CD8-positive, alpha-beta memory T cell (primary cell): ENCODE measurements around the gene MAML2. TPM values are rescaled to one million over a fixed set of nuclear protein-coding genes. Genes with fewer than 3 reads are reported as not detected.

Experiments
- CTCF ChIA-PET: fragments of 350-600 bp; sonication (Branson Sonifier 250); formaldehyde crosslinking; loops from one replicate; lab custom pipeline; 2021; ENCODE audit warnings: antibody characterized with exemption; lab: Charles Lee
- POLR2A ChIA-PET: fragments of 350-600 bp; sonication (Branson Sonifier 250); formaldehyde crosslinking; loops from one replicate; lab custom pipeline; 2021; ENCODE audit warnings: antibody characterized with exemption; lab: Charles Lee
- DNase-seq, 5 donors: peaks; one replicate each; pipeline versions ENCODE4 v3.0.0 to v3.0.0-alpha.2; 2020 to 2022; ENCODE audit warnings: mixed read lengths in 1 of 5
- H3K27ac ChIP-seq: one replicate; pipeline ENCODE4 v1.7.0; 2013; ENCODE audit warnings: low read depth, mild to moderate bottlenecking, low read length, moderate library complexity
- H3K27me3 ChIP-seq: 2 replicates; pipeline ENCODE4 v1.7.0; 2013; ENCODE audit warnings: low read length, mild to moderate bottlenecking; ENCODE audit not compliant: insufficient read depth, poor library complexity, severe bottlenecking
- H3K36me3 ChIP-seq: 2 replicates; pipeline ENCODE4 v1.7.0; 2013; ENCODE audit warnings: mild to moderate bottlenecking, low read length, moderate library complexity; ENCODE audit not compliant: insufficient read depth
- H3K4me1 ChIP-seq: 2 replicates; pipeline ENCODE4 v1.7.0; 2013; ENCODE audit warnings: mild to moderate bottlenecking, low read length, moderate library complexity; ENCODE audit not compliant: insufficient read depth
- H3K4me3 ChIP-seq: 2 replicates; pipeline ENCODE4 v1.7.0; 2013; ENCODE audit warnings: mild to moderate bottlenecking, low read length
- H3K9me3 ChIP-seq: 2 replicates; pipeline ENCODE4 v1.7.0; 2013; ENCODE audit warnings: mild to moderate bottlenecking, low read length
- H3K27ac Mint-ChIP-seq, 8 donors: one replicate each; pipeline ENCODE4 v1.8.0; 2020 to 2021; ENCODE audit warnings: mixed read lengths in 8 of 8, mild to moderate bottlenecking in 6 of 8, inconsistent platforms in 3 of 8, moderate library complexity in 3 of 8
- H3K27me3 Mint-ChIP-seq, 2 donors: one replicate each; pipeline ENCODE4 v1.8.0; 2020 to 2021; ENCODE audit warnings: mixed read lengths in 2 of 2, mild to moderate bottlenecking in 1 of 2, moderate library complexity in 1 of 2
- H3K36me3 Mint-ChIP-seq, 3 donors: one replicate each; pipeline ENCODE4 v1.8.0; 2020 to 2021; ENCODE audit warnings: mixed read lengths in 3 of 3, inconsistent platforms in 1 of 3, mild to moderate bottlenecking in 1 of 3
- H3K4me1 Mint-ChIP-seq, 3 donors: one replicate each; pipeline ENCODE4 v1.8.0; 2020 to 2021; ENCODE audit warnings: mixed read lengths in 3 of 3, inconsistent platforms in 1 of 3, mild to moderate bottlenecking in 1 of 3
- H3K4me3 Mint-ChIP-seq, 7 donors: one replicate each; pipeline ENCODE4 v1.8.0; 2020 to 2021; ENCODE audit warnings: mixed read lengths in 7 of 7, mild to moderate bottlenecking in 6 of 7, moderate library complexity in 4 of 7, inconsistent platforms in 2 of 7
- H3K9me3 Mint-ChIP-seq, 5 donors: one replicate each; pipeline ENCODE4 v1.8.0; 2020 to 2022; ENCODE audit warnings: mixed read lengths in 5 of 5, mild to moderate bottlenecking in 3 of 5, moderate library complexity in 2 of 5, inconsistent platforms in 1 of 5
- polyA plus RNA-seq: library from polyadenylated mRNA; unstranded; fragments of 300-500 nt; fragmentation: Illumina TruSeq; gene quantifications from one replicate; pipeline ENCODE4 v1.2.3, GENCODE V29; 2021
- total RNA-seq, 2 experiments: library from RNA; stranded (reverse); gene quantifications; one replicate each; pipeline ENCODE4 v1.2.3, GENCODE V29; 2021

Gene MAML2
- total and polyA plus RNA-seq, 3 experiments from 2014 or later = 11.1 to 15.9 (median 15.6) TPM

DNA sequence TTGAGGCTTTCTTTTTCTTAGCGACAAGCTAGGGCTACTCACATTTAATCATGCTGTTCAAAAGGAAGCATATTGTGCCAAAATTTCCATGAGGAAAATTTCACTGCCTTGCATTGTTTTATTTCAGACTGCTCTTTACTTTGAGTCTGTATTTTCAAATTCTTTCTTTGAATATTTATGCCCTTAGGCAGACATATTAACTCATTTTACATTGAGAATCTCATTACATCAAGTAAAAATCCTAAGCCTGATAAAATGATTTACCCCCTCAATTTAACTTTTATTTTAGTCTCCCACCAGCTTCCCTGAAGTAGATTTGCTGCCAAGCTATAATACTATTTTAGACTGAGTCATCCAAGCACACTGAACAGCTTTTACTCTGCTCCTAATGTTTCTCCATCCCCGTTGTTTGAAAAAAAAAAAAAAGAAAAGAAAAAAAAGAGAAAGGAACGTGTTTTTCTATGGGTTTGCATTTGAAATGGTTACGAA lies 229.8 kb downstream of the MAML2 start:
- H3K36me3 Mint-ChIP-seq = peaks cover 0 to 24% (median 5%) of the 10 kb centered on the region in 3 donors
- no peak overlapping the region for H3K27ac ChIP-seq

DNA sequence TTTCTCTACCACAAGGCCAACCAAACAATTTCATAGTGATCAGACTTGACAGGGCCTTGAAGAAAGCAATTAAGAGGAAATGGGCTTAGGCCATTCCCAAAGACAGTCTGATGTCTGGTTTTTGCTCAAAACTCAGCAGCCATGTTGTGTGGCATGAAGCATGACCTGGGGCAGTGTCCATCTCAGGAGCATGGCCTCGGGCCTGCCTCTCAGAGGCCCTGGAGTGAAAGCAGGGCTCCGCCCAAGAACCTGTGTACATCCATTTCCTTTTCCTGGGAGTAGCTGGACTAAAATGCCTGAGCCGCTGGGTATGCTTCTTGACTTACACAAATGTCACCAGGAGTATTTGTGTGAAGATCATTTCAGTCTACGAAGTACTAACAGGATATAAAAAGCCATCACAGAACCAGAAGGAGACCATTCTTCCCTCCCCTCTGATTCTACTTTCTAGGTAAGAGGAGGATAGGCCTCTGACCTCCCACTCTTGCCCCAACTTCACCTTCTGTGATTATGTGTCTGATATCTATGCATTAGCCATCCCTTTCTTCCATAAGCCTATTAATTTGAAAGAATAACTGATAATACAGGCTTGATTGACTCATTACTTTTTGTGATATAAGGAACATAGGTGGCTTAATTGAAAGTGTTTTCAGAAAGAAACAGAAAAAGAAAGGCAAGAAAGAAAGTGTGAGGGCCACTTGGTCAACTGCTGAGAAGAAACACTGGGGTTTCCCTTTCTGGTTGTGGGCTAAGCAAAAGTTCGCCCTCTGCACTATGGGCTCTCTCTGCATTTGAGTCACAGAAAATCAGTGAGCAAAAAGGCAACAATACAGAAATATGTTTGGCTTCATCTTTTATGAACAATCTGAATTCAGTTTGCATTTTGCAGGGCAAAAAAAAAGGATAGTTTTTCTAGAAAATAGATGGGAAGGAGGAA lies 230.5 kb downstream of the MAML2 start:
- peaks cover 0 to 22% (median 5%) of the 10 kb centered on the region in 3 donors for H3K36me3 Mint-ChIP-seq
- peaks cover 8% of the 10 kb centered on the region for H3K4me1 ChIP-seq
- no peaks in the 10 kb centered on the region for H3K27me3 Mint-ChIP-seq
- peak overlapping the region in 4 of 8 donors; percentile 5 to 81 (median 30) for H3K27ac Mint-ChIP-seq
- no peaks in the 10 kb centered on the region for H3K36me3 ChIP-seq
- H3K4me3 ChIP-seq = no peak overlapping the region
- H3K4me1 Mint-ChIP-seq = peaks cover 17 to 49% (median 44%) of the 10 kb centered on the region in 3 donors
- no peak overlapping the region for H3K4me3 Mint-ChIP-seq
- H3K27me3 ChIP-seq = no peaks in the 10 kb centered on the region
- DNase-seq = no peak
- POLR2A ChIA-PET = interaction anchor here (0.7 to 1.2 kb wide), 2 partner anchors 228 to 239 kb away, joined by 3 to 5 read pairs; no protein-coding TSS in a partner anchor
- CTCF ChIA-PET = no interaction called here
- no peaks in the 10 kb centered on the region for H3K9me3 ChIP-seq
- H3K9me3 Mint-ChIP-seq = no peaks in the 10 kb centered on the region
- no peak overlapping the region for H3K27ac ChIP-seq

More for the DNA sequence above, 229.8 kb downstream of the MAML2 start:
- DNase-seq = no peak
- Mint-ChIP-seq H3K4me3 (no peak overlapping the region), H3K27ac (peak overlapping the region in 3 of 8 donors; percentile 11 to 18 (median 16)), H3K4me1 (peaks cover 17 to 52% (median 44%) of the 10 kb centered on the region in 3 donors), H3K9me3 (no peaks in the 10 kb centered on the region), H3K27me3 (no peaks in the 10 kb centered on the region)
- POLR2A ChIA-PET = interaction anchor here (0.7 kb wide), 1 partner anchor 238 kb away, joined by 5 read pairs; no protein-coding TSS in a partner anchor
- CTCF ChIA-PET = no interaction called here
- Histone ChIP-seq H3K27me3 (no peaks in the 10 kb centered on the region), H3K4me3 (no peak overlapping the region), H3K4me1 (peaks cover 7% of the 10 kb centered on the region), H3K36me3 (no peaks in the 10 kb centered on the region), H3K9me3 (no peaks in the 10 kb centered on the region)

DNA sequence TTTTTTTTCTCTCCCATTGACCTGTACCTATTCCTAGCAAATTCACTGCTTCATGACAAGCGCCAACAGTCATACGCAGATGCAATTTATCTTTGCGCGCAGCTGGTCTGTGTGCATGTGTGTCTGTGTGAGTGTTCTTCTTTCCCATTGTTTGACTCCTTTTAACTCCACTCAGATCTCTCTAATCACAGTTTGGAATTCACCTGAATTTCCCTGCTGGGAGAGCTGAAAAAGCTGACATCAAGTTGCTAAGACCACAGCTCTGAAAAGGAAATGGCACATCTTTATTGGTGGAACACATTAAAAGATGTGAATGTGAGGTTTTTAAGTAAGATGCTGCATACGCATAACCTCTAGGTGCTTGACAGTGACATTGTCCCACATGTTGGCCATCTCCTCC lies 231.7 kb downstream of the MAML2 start:
- Mint-ChIP-seq H3K27ac (peak overlapping the region in 1 of 8 donors; percentile 35), H3K4me1 (peaks cover 19 to 53% (median 51%) of the 10 kb centered on the region in 3 donors), H3K4me3 (no peak overlapping the region), H3K9me3 (no peaks in the 10 kb centered on the region), H3K36me3 (peaks cover 0 to 18% (median 3%) of the 10 kb centered on the region in 3 donors), H3K27me3 (no peaks in the 10 kb centered on the region)
- no peak for DNase-seq
- H3K36me3 ChIP-seq = no peaks in the 10 kb centered on the region
- H3K4me3 ChIP-seq = no peak overlapping the region
- CTCF ChIA-PET = no interaction called here
- H3K4me1 ChIP-seq = peaks cover 20% of the 10 kb centered on the region
- H3K27me3 ChIP-seq = no peaks in the 10 kb centered on the region
- H3K27ac ChIP-seq = no peak overlapping the region
- no peaks in the 10 kb centered on the region for H3K9me3 ChIP-seq
- POLR2A ChIA-PET = interaction anchor here (1.2 kb wide), 1 partner anchor 229 kb away, joined by 3 read pairs; no protein-coding TSS in a partner anchor

DNA sequence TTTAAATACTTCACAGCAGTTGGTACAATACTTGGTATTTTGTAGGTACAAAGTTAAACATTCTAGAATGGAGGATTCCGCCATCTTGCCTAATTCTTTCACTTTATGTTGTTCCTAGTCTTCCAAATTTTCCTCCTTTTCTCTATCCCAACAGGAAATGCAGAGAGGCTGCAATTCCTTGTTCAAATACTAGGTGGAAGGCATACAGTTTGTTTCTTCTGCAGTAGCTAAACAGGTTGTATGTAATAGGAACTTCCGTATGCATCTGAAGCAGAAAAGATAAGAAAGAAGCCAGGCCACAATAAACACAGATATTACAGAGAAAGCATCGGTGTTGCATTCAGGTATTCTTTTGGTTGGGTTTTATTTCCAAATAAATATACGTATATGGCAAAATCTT lies 232.7 kb downstream of the MAML2 start:
- ChIA-PET POLR2A (no interaction called here), CTCF (no interaction called here)
- no peaks in the 10 kb centered on the region for H3K36me3 ChIP-seq
- Mint-ChIP-seq H3K27me3 (no peaks in the 10 kb centered on the region), H3K9me3 (no peaks in the 10 kb centered on the region), H3K27ac (no peak overlapping the region), H3K36me3 (peaks cover 0 to 12% (median 4%) of the 10 kb centered on the region in 3 donors), H3K4me1 (peaks cover 25 to 60% (median 55%) of the 10 kb centered on the region in 3 donors), H3K4me3 (no peak overlapping the region)
- no peak overlapping the region for H3K27ac ChIP-seq
- H3K4me1 ChIP-seq = peaks cover 29% of the 10 kb centered on the region
- no peaks in the 10 kb centered on the region for H3K27me3 ChIP-seq
- H3K4me3 ChIP-seq = no peak overlapping the region
- DNase-seq = no peak
- H3K9me3 ChIP-seq = no peaks in the 10 kb centered on the region

DNA sequence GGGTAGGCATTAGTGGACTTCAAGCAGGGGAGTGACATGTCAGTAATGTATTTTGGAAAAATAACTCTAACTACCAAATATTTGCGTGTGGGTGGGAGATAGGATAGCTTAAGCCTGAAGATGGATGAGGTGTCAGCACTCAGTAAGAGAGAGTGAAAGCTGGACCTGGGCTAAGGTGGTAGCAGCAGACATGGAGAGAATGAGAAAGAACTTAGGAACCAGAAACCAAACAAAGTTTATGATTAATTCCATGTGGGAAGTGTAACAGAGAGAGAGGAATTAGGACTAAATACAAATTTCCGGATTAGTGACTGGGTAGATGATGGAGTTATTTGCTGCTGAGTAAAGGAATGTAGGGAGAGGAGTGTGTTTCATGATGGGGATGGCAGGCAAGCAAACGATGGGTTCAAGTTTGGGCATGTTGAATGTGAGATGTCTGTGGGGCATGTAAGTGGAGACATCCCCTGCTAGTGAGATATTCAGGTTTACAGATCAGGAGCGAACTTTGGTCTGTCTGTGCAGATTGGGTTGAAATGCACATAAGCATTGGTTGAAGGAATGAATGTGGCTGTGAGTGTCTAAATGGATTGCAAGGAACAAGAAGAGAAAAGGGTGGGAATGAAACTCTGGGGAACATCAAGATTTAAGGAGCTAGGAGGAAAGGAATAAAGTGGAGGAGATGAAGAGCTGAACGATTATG lies 233.5 kb downstream of the MAML2 start:
- no peaks in the 10 kb centered on the region for H3K27me3 ChIP-seq
- Mint-ChIP-seq H3K27me3 (no peaks in the 10 kb centered on the region), H3K36me3 (peaks cover 0 to 9% (median 4%) of the 10 kb centered on the region in 3 donors), H3K27ac (no peak overlapping the region), H3K4me3 (no peak overlapping the region), H3K4me1 (peaks cover 28 to 59% (median 57%) of the 10 kb centered on the region in 3 donors), H3K9me3 (no peaks in the 10 kb centered on the region)
- H3K4me3 ChIP-seq = no peak overlapping the region
- H3K36me3 ChIP-seq = no peaks in the 10 kb centered on the region
- no peak overlapping the region for H3K27ac ChIP-seq
- DNase-seq = no peak
- peaks cover 33% of the 10 kb centered on the region for H3K4me1 ChIP-seq
- POLR2A ChIA-PET = no interaction called here
- CTCF ChIA-PET = interaction anchor here (0.9 kb wide), 1 partner anchor 179 kb away, joined by 3 read pairs; no protein-coding TSS in a partner anchor
- no peaks in the 10 kb centered on the region for H3K9me3 ChIP-seq

DNA sequence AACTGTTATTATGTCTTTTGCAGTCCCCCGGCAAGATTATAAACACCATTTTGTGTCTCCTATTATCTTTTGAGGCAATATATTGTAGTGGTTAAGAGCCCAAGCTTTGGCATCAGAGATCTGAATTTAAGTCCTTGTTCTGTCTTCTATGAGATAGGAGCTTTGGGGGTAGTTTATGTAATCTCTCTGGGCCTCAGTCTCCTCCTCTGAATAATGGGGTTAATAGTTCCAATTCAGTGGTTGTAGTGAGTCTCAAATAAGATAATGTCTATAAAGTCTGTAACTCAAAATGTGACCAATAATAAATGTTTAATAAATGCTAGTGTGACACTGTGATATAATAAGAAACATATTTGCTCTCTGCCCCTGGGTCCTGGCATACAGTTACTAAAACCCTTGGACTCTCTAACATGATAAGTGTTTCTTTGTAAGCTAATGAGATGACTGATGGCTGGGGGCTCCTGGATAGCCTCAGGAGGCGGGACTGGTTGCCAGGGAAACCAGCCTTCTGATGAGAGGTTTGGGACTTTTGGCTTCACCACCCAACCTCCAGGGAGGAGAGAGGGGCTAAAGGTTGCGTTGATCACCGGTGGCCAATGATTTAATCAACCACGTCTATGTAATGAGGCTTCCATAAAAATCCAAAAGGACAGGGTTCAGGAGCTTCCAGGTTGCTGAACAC lies 235.7 kb downstream of the MAML2 start:
- ChIA-PET POLR2A (no interaction called here), CTCF (interaction anchor here (0.9 to 2.0 kb wide), 2 partner anchors 15 to 235 kb away, joined by 3 to 8 read pairs; partner anchors contain the start of gene MAML2)
- Mint-ChIP-seq H3K4me1 (peaks cover 24 to 50% (median 45%) of the 10 kb centered on the region in 3 donors), H3K36me3 (peaks cover 0 to 9% (median 7%) of the 10 kb centered on the region in 3 donors), H3K27ac (peak overlapping the region in 6 of 8 donors; percentile 3 to 77 (median 26)), H3K4me3 (no peak overlapping the region), H3K9me3 (no peaks in the 10 kb centered on the region), H3K27me3 (no peaks in the 10 kb centered on the region)
- DNase-seq = no peak
- H3K36me3 ChIP-seq = no peaks in the 10 kb centered on the region
- H3K9me3 ChIP-seq = no peaks in the 10 kb centered on the region
- peaks cover 32% of the 10 kb centered on the region for H3K4me1 ChIP-seq
- H3K27me3 ChIP-seq = no peaks in the 10 kb centered on the region
- no peak overlapping the region for H3K27ac ChIP-seq
- H3K4me3 ChIP-seq = no peak overlapping the region

DNA sequence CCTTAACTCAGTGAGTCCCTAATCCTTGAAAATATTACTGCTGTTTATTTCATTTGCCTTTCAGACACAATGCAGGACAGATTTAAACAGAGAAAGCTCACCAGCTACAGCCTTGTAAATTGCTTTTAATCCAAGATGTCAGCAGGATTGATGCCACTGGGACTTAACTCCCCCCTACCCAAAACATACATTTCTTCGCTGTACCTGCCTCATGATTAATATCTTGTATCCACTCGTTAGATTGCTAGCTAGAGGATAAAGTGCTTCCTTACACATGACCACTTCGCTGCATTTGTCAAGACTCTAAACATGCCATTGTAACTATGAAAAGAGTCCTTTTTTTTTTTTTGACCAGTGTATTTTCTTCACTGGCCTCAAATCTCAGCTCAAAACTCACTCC lies 236.3 kb downstream of the MAML2 start:
- Histone ChIP-seq H3K27ac (no peak overlapping the region), H3K4me1 (peaks cover 27% of the 10 kb centered on the region), H3K9me3 (no peaks in the 10 kb centered on the region), H3K27me3 (no peaks in the 10 kb centered on the region), H3K36me3 (no peaks in the 10 kb centered on the region), H3K4me3 (no peak overlapping the region)
- Mint-ChIP-seq H3K4me1 (peaks cover 23 to 45% (median 39%) of the 10 kb centered on the region in 3 donors), H3K27me3 (no peaks in the 10 kb centered on the region), H3K27ac (peak overlapping the region in 3 of 8 donors; percentile 37 to 92 (median 77)), H3K9me3 (no peaks in the 10 kb centered on the region), H3K36me3 (peaks cover 0 to 9% (median 7%) of the 10 kb centered on the region in 3 donors), H3K4me3 (no peak overlapping the region)
- DNase-seq = no peak
- POLR2A ChIA-PET = no interaction called here
- CTCF ChIA-PET = interaction anchor here (0.7 to 2.0 kb wide), 2 partner anchors 236 to 237 kb away, joined by 3 to 8 read pairs; partner anchors contain the start of gene MAML2
